H7 (cell line): Measurements from ENCODE around the gene LGALS12. TPM values are rescaled to one million over a fixed set of nuclear protein-coding genes. Genes with fewer than 3 reads are reported as not detected.

ENCODE experiments used
- DNase-seq: peaks from one replicate; pipeline ENCODE4 v3.0.0; 2012
- H3K27me3 ChIP-seq: 2 replicates; pipeline ENCODE4 v1.6.0; 2011; ENCODE audit warnings: mild to moderate bottlenecking, low read length; ENCODE audit not compliant: control insufficient read depth, insufficient read depth
- H3K36me3 ChIP-seq: replicated peaks from 2 replicates; pipeline ENCODE4 v1.5.1; 2011; ENCODE audit warnings: low read length; ENCODE audit not compliant: control insufficient read depth, insufficient read depth
- H3K4me3 ChIP-seq: 2 replicates; pipeline ENCODE4 v1.5.1; 2011; ENCODE audit warnings: low read depth, mild to moderate bottlenecking, control low read depth, low read length, moderate library complexity; ENCODE audit not compliant: insufficient read depth
- total RNA-seq: library from RNA; depleted of rRNA; stranded (reverse); fragments of >200 nt; shearing (Covaris generic); gene quantifications from 2 replicates; pipeline ENCODE4 v1.2.3, GENCODE V29; 2014; rRNA removed

LGALS12 gene
- total RNA-seq, 1 experiment from 2014 or later: 16.6 TPM

DNA sequence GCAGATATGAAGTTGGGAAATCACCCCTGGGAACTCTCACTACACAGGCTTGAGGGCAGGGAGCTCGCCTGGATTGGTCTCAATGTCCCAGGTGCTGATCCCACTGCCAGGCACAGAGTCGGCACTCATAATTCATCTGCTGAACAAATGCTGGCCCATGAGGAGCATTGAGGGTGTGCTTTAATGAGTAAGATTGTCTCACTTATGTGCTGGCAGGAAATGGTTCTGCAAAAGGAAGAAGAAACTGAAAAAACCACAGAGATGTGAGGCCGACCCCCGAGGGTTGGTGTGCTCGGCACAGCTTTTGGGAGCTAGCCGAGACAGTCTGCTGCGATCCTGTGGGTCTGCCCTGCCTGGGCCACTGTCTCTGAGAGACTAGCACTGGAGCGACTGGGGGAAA is 47.9 kb downstream of the LGALS12 start:
- no peaks in the 10 kb centered on the region for H3K27me3 ChIP-seq
- H3K36me3 ChIP-seq: no peaks in the 10 kb centered on the region
- DNase-seq: no peak
- no peak overlapping the region for H3K4me3 ChIP-seq

GRCh38 chr11:63554877-63555223 is 49.0 kb downstream of the LGALS12 start:
- no peak for DNase-seq
- no peak overlapping the region for H3K4me3 ChIP-seq
- no peaks in the 10 kb centered on the region for H3K27me3 ChIP-seq
- no peaks in the 10 kb centered on the region for H3K36me3 ChIP-seq

DNA sequence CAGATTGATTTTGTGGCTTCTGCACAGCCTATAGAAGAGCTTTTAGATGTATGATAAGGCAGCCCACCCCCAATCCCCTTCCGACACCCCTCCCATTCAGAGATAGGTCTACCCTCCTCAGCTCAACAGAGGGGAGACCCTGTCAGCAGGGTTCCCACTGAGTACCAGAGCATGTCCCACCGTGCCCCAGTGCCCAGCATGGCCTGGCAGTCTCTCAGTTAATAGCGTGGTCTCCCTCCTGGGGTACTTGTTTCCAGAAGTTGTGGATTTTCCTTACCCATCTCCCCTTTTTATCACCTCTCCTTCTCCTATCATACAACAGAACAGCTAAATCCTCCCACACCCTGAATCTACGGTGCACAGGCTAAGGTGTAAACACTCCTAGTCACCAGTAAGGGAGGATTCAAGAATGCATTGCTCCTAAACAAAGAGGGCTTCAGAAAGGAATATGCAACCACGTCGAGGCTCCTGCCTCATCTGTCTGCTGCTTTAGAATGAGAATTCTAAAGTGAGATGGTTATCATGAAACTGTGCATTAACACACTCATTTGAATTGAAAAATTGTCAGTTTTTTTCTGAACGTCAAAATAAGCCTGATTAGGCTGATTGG is 50.6 kb downstream of the LGALS12 start:
- no peak overlapping the region for H3K4me3 ChIP-seq
- H3K27me3 ChIP-seq: no peaks in the 10 kb centered on the region
- DNase-seq: no peak
- no peaks in the 10 kb centered on the region for H3K36me3 ChIP-seq

- Histone ChIP-seq H3K4me3 (no peak overlapping the region), H3K27me3 (no peaks in the 10 kb centered on the region)
- no peak for DNase-seq
These were observed 51.7 kb downstream of the LGALS12 start for GRCh38 chr11:63557570-63557969.

DNA sequence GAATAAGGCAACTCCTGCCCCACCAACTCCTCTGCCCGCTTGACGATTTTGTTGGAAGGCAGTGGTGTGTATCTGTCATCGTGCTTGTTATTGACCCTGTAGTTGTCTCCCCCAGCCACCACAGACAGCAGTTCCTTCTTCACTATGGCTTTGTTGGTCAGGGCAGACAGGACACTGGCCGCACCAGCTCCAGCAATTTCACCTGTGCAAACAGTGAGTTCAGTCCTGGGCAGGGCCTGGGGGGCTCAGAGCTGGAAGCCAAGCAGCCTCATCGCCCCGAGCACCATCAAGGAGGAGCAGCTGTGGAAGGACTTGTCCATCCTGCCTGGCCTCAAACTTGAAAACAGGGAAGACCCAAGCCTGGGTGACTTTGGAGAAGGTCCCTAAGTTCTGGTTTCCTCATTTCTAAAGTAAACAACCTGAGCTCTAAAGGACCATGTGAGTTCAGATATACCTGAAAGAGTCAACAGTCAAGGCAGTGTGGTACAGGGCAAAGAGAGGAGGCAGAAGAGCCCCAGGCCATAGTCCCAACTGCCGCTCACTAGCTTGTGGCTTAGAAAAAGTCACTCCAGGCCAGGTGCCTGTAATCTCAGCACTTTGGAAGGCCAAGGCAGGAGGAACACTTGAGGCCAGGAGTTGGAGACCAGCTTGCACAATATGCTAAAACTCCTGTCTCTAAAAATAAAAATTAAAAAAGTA is 52.7 kb downstream of the LGALS12 start:
- Histone ChIP-seq H3K4me3 (no peak overlapping the region), H3K27me3 (no peaks in the 10 kb centered on the region), H3K36me3 (no peaks in the 10 kb centered on the region)
- DNase-seq: no peak

More at GRCh38 chr11:63557570-63557969, 51.7 kb downstream of the LGALS12 start:
- no peaks in the 10 kb centered on the region for H3K36me3 ChIP-seq

- no peak for DNase-seq
- H3K27me3 ChIP-seq: no peaks in the 10 kb centered on the region
- H3K36me3 ChIP-seq: no peaks in the 10 kb centered on the region
- H3K4me3 ChIP-seq: no peak overlapping the region
These were observed 54.8 kb downstream of the LGALS12 start for GRCh38 chr11:63560506-63561180.

GRCh38 chr11:63563201-63564055 is 57.5 kb downstream of the LGALS12 start, which contains the start of gene PLAAT2:
Gene PLAAT2 (minus strand): TSS chr11:63563379. CDS start chr11:63563324, 55 bp downstream.
- no peaks in the 10 kb centered on the region for H3K27me3 ChIP-seq
- H3K36me3 ChIP-seq: no peaks in the 10 kb centered on the region
- no peak for DNase-seq
- no peak within 1 kb of the TSS for H3K4me3 ChIP-seq

GRCh38 chr11:63564056-63564774 is 58.3 kb downstream of the LGALS12 start:
- DNase-seq: no peak
- H3K36me3 ChIP-seq: no peaks in the 10 kb centered on the region
- H3K4me3 ChIP-seq: no peak overlapping the region
- no peaks in the 10 kb centered on the region for H3K27me3 ChIP-seq

GRCh38 chr11:63564784-63565350 is 59.0 kb downstream of the LGALS12 start:
- H3K27me3 ChIP-seq: no peaks in the 10 kb centered on the region

More at GRCh38 chr11:63564784-63565350, 59.0 kb downstream of the LGALS12 start:
- Histone ChIP-seq H3K4me3 (no peak overlapping the region), H3K36me3 (no peaks in the 10 kb centered on the region)
- no peak for DNase-seq

Other genes with a start within 250 kb of the LGALS12 start
- gene SLC22A9, start 136.3 kb upstream of the LGALS12 start, total RNA-seq: not detected in 2 replicates
- 29.6 and 30.0 TPM in 2 replicates for gene PLAAT5, start 14.9 kb upstream of the LGALS12 start, total RNA-seq
- gene PLAAT4, start 30.7 kb downstream of the LGALS12 start, total RNA-seq: 1.1 and 4.1 TPM in 2 replicates
- not detected in 2 replicates for gene PLAAT2, start 57.3 kb downstream of the LGALS12 start, total RNA-seq
- gene PLAAT3, start 108.3 kb downstream of the LGALS12 start, total RNA-seq: 81.5 and 117 TPM in 2 replicates
- 19.3 and 29.6 TPM in 2 replicates for gene ATL3, start 165.3 kb downstream of the LGALS12 start, total RNA-seq
- 109 and 142 TPM in 2 replicates for gene RTN3, start 175.4 kb downstream of the LGALS12 start, total RNA-seq